SK-N-SH treated with all-trans-retinoic acid at 6 μM for 48 hours (cell line): ENCODE measurements around the gene PKDREJ.
"Not testable (repeated sequence)": the region's sequence is repeated elsewhere in the genome, so short reads cannot be mapped to it uniquely, and the experiment has no call there.

Source experiments
- ATAC-seq: fragments of 200-7000 bp; cut with Tn5 transposase; 3 replicates; pipeline ENCODE4 v1.9.1; 2020; ENCODE audit warnings: mild to moderate bottlenecking, moderate library complexity
- ARNTL ChIP-seq: fragments of 450-650 bp; formaldehyde crosslinking; IDR thresholded peaks from 2 replicates; pipeline ENCODE4 v1.5.0; 2020; ENCODE audit warnings: low read depth, mild to moderate bottlenecking, moderate library complexity, borderline replicate concordance
- BACH2 ChIP-seq: fragments of 250-450 bp; sonication (Bioruptor Pico); IDR thresholded peaks from 2 replicates; pipeline ENCODE4 v1.9.0; 2021; ENCODE audit warnings: mild to moderate bottlenecking, borderline replicate concordance
- CREB5 ChIP-seq: fragments of 250-450 bp; sonication (Bioruptor Pico); IDR thresholded peaks from 2 replicates; pipeline ENCODE4 v1.5.1; 2020; ENCODE audit warnings: low read depth, mild to moderate bottlenecking, moderate library complexity
- CSDC2 ChIP-seq: fragments of 250-450 bp; sonication (Bioruptor Pico); IDR thresholded peaks from 2 replicates; pipeline ENCODE4 v1.5.0; 2020; ENCODE audit warnings: mild to moderate bottlenecking, moderate library complexity
- CSRNP3 ChIP-seq: fragments of 250-450 bp; sonication (Bioruptor Pico); IDR thresholded peaks from 2 replicates; pipeline ENCODE4 v1.5.1; 2021; ENCODE audit warnings: mild to moderate bottlenecking, moderate library complexity
- ESRRG ChIP-seq: fragments of 250-450 bp; sonication (Bioruptor Pico); IDR thresholded peaks from 2 replicates; pipeline ENCODE4 v1.6.1; 2021; ENCODE audit warnings: mild to moderate bottlenecking
- ISL1 ChIP-seq: fragments of 250-450 bp; sonication (Bioruptor Pico); IDR thresholded peaks from 2 replicates; pipeline ENCODE4 v2.1.2; 2022; ENCODE audit warnings: mild to moderate bottlenecking, moderate library complexity
- PATZ1 ChIP-seq: fragments of 250-450 bp; sonication (Bioruptor Pico); IDR thresholded peaks from 2 replicates; pipeline ENCODE4 v1.8.0; 2020; ENCODE audit warnings: mild to moderate bottlenecking, moderate library complexity, borderline replicate concordance
- PPARA ChIP-seq: fragments of 250-450 bp; sonication (Bioruptor Pico); IDR thresholded peaks from 2 replicates; pipeline ENCODE4 v1.5.0; 2020; ENCODE audit warnings: mild to moderate bottlenecking, borderline replicate concordance
- RARB ChIP-seq: fragments of 250-450 bp; sonication (Bioruptor Pico); IDR thresholded peaks from 2 replicates; pipeline ENCODE4 v1.8.0; 2021; ENCODE audit warnings: mild to moderate bottlenecking, moderate library complexity
- SNAI2 ChIP-seq: fragments of 250-450 bp; sonication (Bioruptor Pico); IDR thresholded peaks from 2 replicates; pipeline ENCODE4 v1.5.0; 2020; ENCODE audit warnings: mild to moderate bottlenecking, moderate library complexity
- TCF4 ChIP-seq: fragments of 250-450 bp; sonication (Bioruptor Pico); IDR thresholded peaks from 2 replicates; pipeline ENCODE4 v1.8.0; 2021; ENCODE audit warnings: mild to moderate bottlenecking, moderate library complexity, borderline replicate concordance
- TSHZ2 ChIP-seq: fragments of 250-450 bp; sonication (Bioruptor Pico); IDR thresholded peaks from 2 replicates; pipeline ENCODE4 v1.5.0; 2020; ENCODE audit warnings: mild to moderate bottlenecking, moderate library complexity
- ZC3H10 ChIP-seq: fragments of 250-450 bp; sonication (Bioruptor Pico); IDR thresholded peaks from 2 replicates; pipeline ENCODE4 v1.5.1; 2021; ENCODE audit warnings: mild to moderate bottlenecking, moderate library complexity
- ZFP3 ChIP-seq: fragments of 250-450 bp; sonication (Bioruptor Pico); IDR thresholded peaks from 2 replicates; pipeline ENCODE4 v1.5.0; 2020; ENCODE audit warnings: mild to moderate bottlenecking, moderate library complexity
- ZNF565 ChIP-seq: fragments of 450-650 bp; formaldehyde crosslinking; conservative IDR thresholded peaks from 2 replicates; pipeline ENCODE4 v1.5.0; 2020; ENCODE audit warnings: low read depth, mild to moderate bottlenecking, moderate library complexity
- ZNF70 ChIP-seq: fragments of 450-650 bp; formaldehyde crosslinking; IDR thresholded peaks from 2 replicates; pipeline ENCODE4 v1.5.0; 2020; ENCODE audit warnings: mild to moderate bottlenecking, moderate library complexity
- ZNF8 ChIP-seq: fragments of 450-650 bp; formaldehyde crosslinking; IDR thresholded peaks from 2 replicates; pipeline ENCODE4 v1.5.0; 2020; ENCODE audit warnings: mild to moderate bottlenecking, moderate library complexity

The PKDREJ gene

GRCh38 chr22:46263216-46263590 is at the start of gene PKDREJ:
PKDREJ (minus strand) TSS chr22:46263343; CDS start chr22:46263322, 21 bp downstream.
- ATAC-seq: no peak
- TF ChIP-seq ESRRG (CRISPR knock-in tag): no peak
- no peak for TF ChIP-seq ISL1 (CRISPR knock-in tag)
- TF ChIP-seq CSDC2 (CRISPR knock-in tag): no peak
- no peak for TF ChIP-seq RARB (CRISPR knock-in tag)
- TF ChIP-seq CSRNP3 (CRISPR knock-in tag): no peak
- no peak for TF ChIP-seq ZC3H10 (CRISPR knock-in tag)
- no peak for TF ChIP-seq SNAI2 (CRISPR knock-in tag)
- no peak for TF ChIP-seq ZNF70 (CRISPR knock-in tag)
- no peak for TF ChIP-seq ARNTL (CRISPR knock-in tag)
- TF ChIP-seq PPARA (CRISPR knock-in tag): no peak
- TF ChIP-seq BACH2 (CRISPR knock-in tag): no peak
- no peak for TF ChIP-seq ZFP3 (CRISPR knock-in tag)
- TF ChIP-seq TSHZ2 (CRISPR knock-in tag): no peak

- not testable (repeated sequence) for ATAC-seq
Measured at GRCh38 chr22:46312848-46313247, 49.7 kb upstream of the PKDREJ start.

GRCh38 chr22:46312056-46312455 is 48.9 kb upstream of the PKDREJ start:
- TF ChIP-seq ARNTL (CRISPR knock-in tag): no peak
- no peak for TF ChIP-seq PPARA (CRISPR knock-in tag)
- TF ChIP-seq TCF4 (CRISPR knock-in tag): no peak
- no peak for TF ChIP-seq CSRNP3 (CRISPR knock-in tag)
- no peak for TF ChIP-seq CREB5 (CRISPR knock-in tag)
- TF ChIP-seq CSDC2 (CRISPR knock-in tag): no peak
- TF ChIP-seq RARB (CRISPR knock-in tag): no peak
- no peak for TF ChIP-seq ISL1 (CRISPR knock-in tag)
- no peak for TF ChIP-seq TSHZ2 (CRISPR knock-in tag)
- TF ChIP-seq ZNF70 (CRISPR knock-in tag): no peak
- no peak for TF ChIP-seq ZNF565 (CRISPR knock-in tag)
- TF ChIP-seq SNAI2 (CRISPR knock-in tag): no peak
- no peak for TF ChIP-seq ZNF8 (CRISPR knock-in tag)
- no peak for TF ChIP-seq ZFP3 (CRISPR knock-in tag)
- no peak for TF ChIP-seq PATZ1 (CRISPR knock-in tag)
- TF ChIP-seq BACH2 (CRISPR knock-in tag): no peak
- no peak for TF ChIP-seq ZC3H10 (CRISPR knock-in tag)
- ATAC-seq: no peak
